NCI-H446 treated with DMSO at 0.1 percent for 48 hours (cell line): ENCODE results near the gene FARP1.

Experiments used
- DNase-seq: peaks from one replicate; lab custom pipeline; 2025; lab: John Stamatoyannopoulos, UW

Gene FARP1

GRCh38 chr13:98428256-98428966, 285.5 kb downstream of the FARP1 start:
- no peak for DNase-seq

GRCh38 chr13:98429081-98429480, 286.2 kb downstream of the FARP1 start:
- DNase-seq: no peak

GRCh38 chr13:98429531-98429930, 286.6 kb downstream of the FARP1 start:
- DNase-seq: no peak

GRCh38 chr13:98429977-98430736, 287.3 kb downstream of the FARP1 start:
- DNase-seq: no peak

- DNase-seq: no peak
These were observed 289.7 kb downstream of the FARP1 start for GRCh38 chr13:98432638-98433037.

- no peak for DNase-seq
These were observed 290.8 kb downstream of the FARP1 start for GRCh38 chr13:98433654-98434053.

- DNase-seq: no peak
These were observed 291.2 kb downstream of the FARP1 start for GRCh38 chr13:98434060-98434459.

- no peak for DNase-seq
These were observed 292.5 kb downstream of the FARP1 start for GRCh38 chr13:98435376-98435775.

- DNase-seq: no peak
These were observed 293.5 kb downstream of the FARP1 start for GRCh38 chr13:98436233-98436910.

GRCh38 chr13:98438246-98439125, 295.6 kb downstream of the FARP1 start:
- no peak for DNase-seq

GRCh38 chr13:98439126-98439828, 296.4 kb downstream of the FARP1 start:
- no peak for DNase-seq

- DNase-seq: no peak
These were observed 297.0 kb downstream of the FARP1 start for GRCh38 chr13:98439896-98440295.

GRCh38 chr13:98440390-98441055, 297.6 kb downstream of the FARP1 start:
- no peak for DNase-seq

- DNase-seq: no peak
These were observed 298.3 kb downstream of the FARP1 start for GRCh38 chr13:98441056-98441676.

GRCh38 chr13:98442391-98443230, 299.7 kb downstream of the FARP1 start:
- DNase-seq: no peak

- DNase-seq: no peak
These were observed 300.4 kb downstream of the FARP1 start for GRCh38 chr13:98443329-98443728.

- no peak for DNase-seq
These were observed 301.0 kb downstream of the FARP1 start for GRCh38 chr13:98443800-98444325.

GRCh38 chr13:98444381-98444780, 301.5 kb downstream of the FARP1 start:
- no peak for DNase-seq
